OCI-LY1 (cell line): ENCODE results near the gene PRRT2.

Experiments
- H2AFZ ChIP-seq: fragments of 200-600 bp; sonication (generic), shearing (Covaris generic); 2 replicates; pipeline ENCODE4 v1.6.0; 2014; ENCODE audit warnings: antibody characterized with exemption, mild to moderate bottlenecking, low read length
- H3F3A ChIP-seq: fragments of 200-600 bp; sonication (generic), shearing (Covaris generic); 2 replicates; pipeline ENCODE4 v1.6.0; 2014; ENCODE audit warnings: mild to moderate bottlenecking, antibody characterized with exemption, low read length, moderate library complexity; ENCODE audit not compliant: insufficient read depth
- H3K27ac ChIP-seq: fragments of 200-600 bp; sonication (generic); 2 replicates; pipeline ENCODE4 v1.5.1; 2014; ENCODE audit warnings: low read length, mixed run types, mild to moderate bottlenecking, low read depth; ENCODE audit not compliant: poor library complexity, severe bottlenecking
- H3K27me3 ChIP-seq: fragments of 200-600 bp; sonication (generic); 2 replicates; pipeline ENCODE4 v1.6.0; 2014; ENCODE audit warnings: antibody characterized with exemption, mild to moderate bottlenecking, low read length, moderate library complexity; ENCODE audit not compliant: insufficient read depth
- H3K36me3 ChIP-seq: fragments of 200-600 bp; sonication (generic); 2 replicates; pipeline ENCODE4 v1.6.1; 2014; ENCODE audit warnings: mild to moderate bottlenecking, antibody characterized with exemption, low read length, moderate library complexity, mixed read lengths; ENCODE audit not compliant: insufficient read depth
- H3K4me1 ChIP-seq: fragments of 200-600 bp; sonication (generic); 2 replicates; pipeline ENCODE4 v1.5.1; 2014; ENCODE audit warnings: mild to moderate bottlenecking, low read length, moderate library complexity; ENCODE audit not compliant: insufficient read depth, severe bottlenecking
- H3K4me2 ChIP-seq: fragments of 200-600 bp; sonication (generic), shearing (Covaris generic); 2 replicates; pipeline ENCODE4 v1.6.1; 2014; ENCODE audit warnings: low read length
- H3K4me3 ChIP-seq: fragments of 200-600 bp; sonication (generic); 2 replicates; pipeline ENCODE4 v1.5.1; 2014; ENCODE audit warnings: low read length, low read depth, mild to moderate bottlenecking, mixed read lengths; ENCODE audit not compliant: poor library complexity, severe bottlenecking
- H3K79me2 ChIP-seq: fragments of 200-600 bp; shearing (Covaris generic); 2 replicates; pipeline ENCODE4 v1.6.1; 2016; ENCODE audit warnings: mixed run types, low read length, mixed read lengths; ENCODE audit not compliant: insufficient read depth
- H3K9ac ChIP-seq: fragments of 200-600 bp; sonication (generic), shearing (Covaris generic); 2 replicates; pipeline ENCODE4 v1.6.1; 2014; ENCODE audit warnings: mild to moderate bottlenecking, low read length, mixed read lengths
- H3K9me2 ChIP-seq: fragments of 200-600 bp; sonication (generic), shearing (Covaris generic); 2 replicates; pipeline ENCODE4 v1.6.1; 2014; ENCODE audit warnings: low read depth, mild to moderate bottlenecking, low read length, mixed read lengths
- H3K9me3 ChIP-seq: fragments of 200-600 bp; shearing (Covaris generic); 2 replicates; pipeline ENCODE4 v1.6.1; 2014; ENCODE audit warnings: low read length, mixed read lengths
- H4K20me1 ChIP-seq: fragments of 200-600 bp; sonication (generic), shearing (Covaris generic); 2 replicates; pipeline ENCODE4 v1.6.0; 2016; ENCODE audit warnings: mild to moderate bottlenecking, low read length; ENCODE audit not compliant: insufficient read depth
- CTCF ChIP-seq: fragments of 200-600 bp; sonication (generic), shearing (Covaris generic); IDR thresholded peaks from 2 replicates; pipeline ENCODE4 v1.5.1; 2017; ENCODE audit warnings: mild to moderate bottlenecking, antibody characterized with exemption, low read length, moderate library complexity, mixed read lengths
- EZH2 ChIP-seq: fragments of 200-600 bp; sonication (generic), shearing (Covaris generic); IDR thresholded peaks from 2 replicates; pipeline ENCODE4 v1.8.0; 2017; ENCODE audit warnings: borderline replicate concordance, mixed run types, mild to moderate bottlenecking, antibody characterized with exemption, low read length, moderate library complexity, mixed read lengths

PRRT2 gene

GRCh38 chr16:29809031-29809747, 2.8 kb upstream of the PRRT2 start:
- TF ChIP-seq EZH2 (no peak), CTCF (no peak)
- peaks cover 63% of the 10 kb centered on the region for H3K4me1 ChIP-seq
- H3K27me3 ChIP-seq = no peaks in the 10 kb centered on the region
- no peaks in the 10 kb centered on the region for H3F3A ChIP-seq
- H3K36me3 ChIP-seq = peaks cover 42% of the 10 kb centered on the region
- H4K20me1 ChIP-seq = no peaks in the 10 kb centered on the region
- peak overlapping the region; percentile 81 for H3K4me2 ChIP-seq
- H3K4me3 ChIP-seq = peak overlapping the region; percentile 68
- H2AFZ ChIP-seq = no peak overlapping the region
- peak overlapping the region; percentile 74; the same call in 1 of the 2 replicates for H3K9ac ChIP-seq
- H3K9me3 ChIP-seq = no peaks in the 10 kb centered on the region
- H3K79me2 ChIP-seq = no peaks in the 10 kb centered on the region
- no peaks in the 10 kb centered on the region for H3K9me2 ChIP-seq
- H3K27ac ChIP-seq = no peak overlapping the region

GRCh38 chr16:29809850-29810698, 1.9 kb upstream of the PRRT2 start:
- Histone ChIP-seq H4K20me1 (no peaks in the 10 kb centered on the region), H3K27me3 (no peaks in the 10 kb centered on the region), H3K27ac (no peak overlapping the region), H3K9me2 (no peaks in the 10 kb centered on the region), H2AFZ (no peak overlapping the region), H3K4me3 (peak overlapping the region; percentile 68), H3K9me3 (no peaks in the 10 kb centered on the region), H3K4me2 (peak overlapping the region; percentile 81), H3K9ac (peak overlapping the region; percentile 74; the same call in 1 of the 2 replicates), H3K36me3 (peaks cover 37% of the 10 kb centered on the region), H3K79me2 (no peaks in the 10 kb centered on the region), H3F3A (no peaks in the 10 kb centered on the region), H3K4me1 (peaks cover 56% of the 10 kb centered on the region)
- TF ChIP-seq EZH2 = no peak
- TF ChIP-seq CTCF = no peak

- peaks cover 36% of the 10 kb centered on the region for H3K36me3 ChIP-seq
- H3K4me1 ChIP-seq = peaks cover 60% of the 10 kb centered on the region
- H3K4me2 ChIP-seq = peak overlapping the region; percentile 81
- peak overlapping the region; percentile 68 for H3K4me3 ChIP-seq
- no peak overlapping the region for H3K27ac ChIP-seq
- no peaks in the 10 kb centered on the region for H3K9me2 ChIP-seq
- H3K9me3 ChIP-seq = no peaks in the 10 kb centered on the region
- no peaks in the 10 kb centered on the region for H4K20me1 ChIP-seq
- H3K9ac ChIP-seq = peak overlapping the region; percentile 15; the same call in 1 of the 2 replicates
- no peaks in the 10 kb centered on the region for H3K79me2 ChIP-seq
- H3F3A ChIP-seq = no peaks in the 10 kb centered on the region
- TF ChIP-seq CTCF (no peak), EZH2 (no peak)
- H2AFZ ChIP-seq = no peak overlapping the region
- no peaks in the 10 kb centered on the region for H3K27me3 ChIP-seq
Observed at GRCh38 chr16:29810699-29811169, 1.3 kb upstream of the PRRT2 start.
